GM18909 (cell line): ENCODE data around the gene TOM1L1.
"Not testable (repeated sequence)": the region's sequence is repeated elsewhere in the genome, so short reads cannot be mapped to it uniquely, and the experiment has no call there.

Experiments
- ATAC-seq: cut with Tn5 transposase; IDR thresholded peaks from one replicate; pipeline ENCODE4 v1.9.1; 2021; ENCODE audit warnings: mild to moderate bottlenecking; ENCODE audit not compliant: unreplicated experiment, poor library complexity

TOM1L1 gene

GRCh38 chr17:54900457-54901229, at the start of gene TOM1L1:
Gene TOM1L1, plus strand, starts transcription at chr17:54900852. Its CDS starts 14 bp downstream, at chr17:54900866.
- peak; percentile 92 for ATAC-seq

- no peak for ATAC-seq
Measured at GRCh38 chr17:54859187-54859586, 41.5 kb upstream of the TOM1L1 start.

- no peak for ATAC-seq
Measured at GRCh38 chr17:54860617-54861470, 39.8 kb upstream of the TOM1L1 start.

GRCh38 chr17:54861471-54861983, 39.1 kb upstream of the TOM1L1 start:
- no peak for ATAC-seq

- ATAC-seq, result no peak
Measured at GRCh38 chr17:54863176-54863575, 37.5 kb upstream of the TOM1L1 start.

GRCh38 chr17:54864070-54864469, 36.6 kb upstream of the TOM1L1 start:
- ATAC-seq, result no peak

GRCh38 chr17:54864636-54865356, 35.9 kb upstream of the TOM1L1 start:
- no peak for ATAC-seq

GRCh38 chr17:54867634-54868033, 33.0 kb upstream of the TOM1L1 start:
- no peak for ATAC-seq

- ATAC-seq, result no peak
Measured at GRCh38 chr17:54870671-54871175, 29.9 kb upstream of the TOM1L1 start.

- ATAC-seq, result not testable (repeated sequence)
Measured at GRCh38 chr17:54875906-54876305, 24.7 kb upstream of the TOM1L1 start.

GRCh38 chr17:54876656-54877195, 23.9 kb upstream of the TOM1L1 start:
- no peak for ATAC-seq

- ATAC-seq, result no peak
Measured at GRCh38 chr17:54881255-54881972, 19.2 kb upstream of the TOM1L1 start.

GRCh38 chr17:54882371-54882770, 18.3 kb upstream of the TOM1L1 start:
- no peak for ATAC-seq

GRCh38 chr17:54882950-54883349, 17.7 kb upstream of the TOM1L1 start:
- ATAC-seq, result peak; percentile 70

- no peak for ATAC-seq
Measured at GRCh38 chr17:54883939-54884338, 16.7 kb upstream of the TOM1L1 start.

GRCh38 chr17:54887787-54888186, 12.9 kb upstream of the TOM1L1 start:
- ATAC-seq, result no peak

- ATAC-seq, result no peak
Measured at GRCh38 chr17:54888254-54888653, 12.4 kb upstream of the TOM1L1 start.

- no peak for ATAC-seq
Measured at GRCh38 chr17:54888981-54889380, 11.7 kb upstream of the TOM1L1 start.

- no peak for ATAC-seq
Measured at GRCh38 chr17:54891176-54891821, 9.4 kb upstream of the TOM1L1 start.
